ENCODE data around the gene OR7G1.

GRCh38 chr19:9075064-9075949, 40.3 kb downstream of the OR7G1 start:
- no peak for TF ChIP-seq CTCF (IDR thresholded peaks at IDR 0.05; ENCODE audit: insufficient read depth, low read length, poor library complexity, severe bottlenecking)
- TF ChIP-seq EZH2phosphoT487 (conservative IDR thresholded peaks at IDR 0.05; ENCODE audit: low read length), result no peak

Measured in SU-DHL-6 (cell line).